Activated naive CD4-positive, alpha-beta T cell treated with anti-CD3 and anti-CD28 coated beads, Interleukin-2, amount 10 ng/mL, durations not matched to agents 7 days and 5 days (primary cell): ENCODE data around the gene CZIB.
"Not testable (repeated sequence)": the region's sequence is repeated elsewhere in the genome, so short reads cannot be mapped to it uniquely, and the experiment has no call there.

Experiments
- CTCF ChIA-PET: fragments of 350-600 bp; sonication (Branson Sonifier 250); formaldehyde crosslinking; loops from one replicate; lab custom pipeline; 2021; ENCODE audit warnings: antibody characterized with exemption; lab: Charles Lee
- DNase-seq: peaks from one replicate; pipeline ENCODE4 v3.0.0-alpha.2; 2020
- H3K27ac Mint-ChIP-seq: one replicate; pipeline ENCODE4 v1.8.0; 2021; ENCODE audit warnings: mild to moderate bottlenecking, moderate library complexity, mixed read lengths
- H3K27me3 Mint-ChIP-seq: one replicate; pipeline ENCODE4 v1.8.0; 2021; ENCODE audit warnings: mild to moderate bottlenecking, mixed read lengths
- H3K36me3 Mint-ChIP-seq: one replicate; pipeline ENCODE4 v1.8.0; 2021; ENCODE audit warnings: mixed read lengths
- H3K4me1 Mint-ChIP-seq: one replicate; pipeline ENCODE4 v1.8.0; 2021; ENCODE audit warnings: mixed read lengths
- H3K4me3 Mint-ChIP-seq: one replicate; pipeline ENCODE4 v1.8.0; 2021; ENCODE audit warnings: mild to moderate bottlenecking, moderate library complexity, mixed read lengths
- H3K9me3 Mint-ChIP-seq: one replicate; pipeline ENCODE4 v1.8.0; 2021; ENCODE audit warnings: mixed read lengths

CZIB gene

GRCh38 chr1:53190210-53190611 is 30.2 kb downstream of the CZIB start:
- CTCF ChIA-PET, result interaction anchor here (0.7 to 1.5 kb wide), 2 partner anchors 10 to 11 kb away, joined by 3 to 6 read pairs; no protein-coding TSS in a partner anchor

GRCh38 chr1:53189061-53189460 is 31.4 kb downstream of the CZIB start:
- no peaks in the 10 kb centered on the region for H3K9me3 Mint-ChIP-seq
- H3K4me3 Mint-ChIP-seq, result no peak overlapping the region
- CTCF ChIA-PET, result interaction anchor here (1.5 kb wide), 1 partner anchor 10 kb away, joined by 6 read pairs; no protein-coding TSS in a partner anchor
- no peak overlapping the region for H3K27ac Mint-ChIP-seq
- H3K36me3 Mint-ChIP-seq, result no peaks in the 10 kb centered on the region
- H3K27me3 Mint-ChIP-seq, result peaks cover 6% of the 10 kb centered on the region
- DNase-seq, result no peak
- H3K4me1 Mint-ChIP-seq, result no peaks in the 10 kb centered on the region

More at GRCh38 chr1:53190210-53190611, 30.2 kb downstream of the CZIB start:
- Mint-ChIP-seq H3K4me1 (no peaks in the 10 kb centered on the region), H3K27ac (no peak overlapping the region), H3K4me3 (no peak overlapping the region), H3K9me3 (no peaks in the 10 kb centered on the region), H3K36me3 (no peaks in the 10 kb centered on the region), H3K27me3 (peaks cover 6% of the 10 kb centered on the region)
- no peak for DNase-seq

GRCh38 chr1:53188099-53188498 is 32.3 kb downstream of the CZIB start:
- no peak for DNase-seq
- Mint-ChIP-seq H3K9me3 (no peaks in the 10 kb centered on the region), H3K27me3 (peaks cover 6% of the 10 kb centered on the region), H3K4me3 (no peak overlapping the region), H3K4me1 (no peaks in the 10 kb centered on the region), H3K27ac (no peak overlapping the region), H3K36me3 (no peaks in the 10 kb centered on the region)
- CTCF ChIA-PET, result no interaction called here

GRCh38 chr1:53187401-53187800 is 33.0 kb downstream of the CZIB start:
- H3K27me3 Mint-ChIP-seq, result peaks cover 6% of the 10 kb centered on the region
- no peaks in the 10 kb centered on the region for H3K9me3 Mint-ChIP-seq
- H3K4me3 Mint-ChIP-seq, result no peak overlapping the region
- no peak for DNase-seq
- H3K36me3 Mint-ChIP-seq, result no peaks in the 10 kb centered on the region
- H3K4me1 Mint-ChIP-seq, result no peaks in the 10 kb centered on the region
- H3K27ac Mint-ChIP-seq, result no peak overlapping the region
- CTCF ChIA-PET, result interaction anchor here (1.2 to 2.1 kb wide), 5 partner anchors 7 to 282 kb away, joined by 3 to 15 read pairs (median 7); no protein-coding TSS in a partner anchor

DNA sequence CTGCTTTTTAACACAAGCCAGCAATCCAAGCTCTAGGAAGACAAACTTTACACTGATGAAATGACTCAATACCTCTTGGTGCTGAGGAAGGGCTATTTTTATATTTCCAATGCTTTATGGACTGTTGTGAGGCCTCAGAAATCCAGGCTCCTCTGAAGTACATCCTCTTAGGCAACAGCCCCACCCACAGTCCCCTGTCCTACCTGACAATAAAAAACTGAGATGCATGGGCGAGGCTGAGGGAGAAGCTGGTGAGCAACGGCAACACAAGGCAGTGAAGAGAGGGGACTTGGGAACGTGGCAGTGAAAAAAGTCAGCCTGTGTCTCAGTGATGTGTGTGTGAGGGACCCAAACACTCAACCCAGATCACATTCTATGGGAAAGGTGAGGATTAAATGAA is 33.9 kb downstream of the CZIB start:
- Mint-ChIP-seq H3K9me3 (no peaks in the 10 kb centered on the region), H3K4me1 (no peaks in the 10 kb centered on the region), H3K27me3 (peaks cover 7% of the 10 kb centered on the region), H3K36me3 (no peaks in the 10 kb centered on the region), H3K4me3 (no peak overlapping the region), H3K27ac (no peak overlapping the region)
- no peak for DNase-seq
- CTCF ChIA-PET, result interaction anchor here (0.8 to 2.2 kb wide), 10 partner anchors 8 to 382 kb away, joined by 3 to 15 read pairs (median 4); no protein-coding TSS in a partner anchor

DNA sequence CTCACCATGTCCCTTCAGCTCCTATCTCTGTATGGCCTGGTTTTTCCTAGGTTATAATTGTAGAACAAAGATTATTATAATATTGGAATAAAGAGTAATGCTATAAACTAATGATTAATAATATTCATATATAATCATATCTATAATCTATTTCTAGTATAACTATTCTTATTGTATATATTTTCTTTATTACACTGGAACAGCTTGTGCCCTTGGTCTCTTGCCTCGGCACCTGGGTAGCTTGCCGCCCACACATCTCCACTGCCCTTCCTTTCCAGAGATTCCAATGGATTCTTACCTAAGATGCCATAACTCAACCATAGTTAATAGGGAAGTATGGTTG is 34.5 kb downstream of the CZIB start:
- H3K4me3 Mint-ChIP-seq, H3K9me3 Mint-ChIP-seq, H3K36me3 Mint-ChIP-seq, H3K4me1 Mint-ChIP-seq, DNase-seq, H3K27ac Mint-ChIP-seq: not testable (repeated sequence)
- CTCF ChIA-PET, result interaction anchor here (0.8 to 2.2 kb wide), 9 partner anchors 9 to 483 kb away, joined by 3 to 15 read pairs (median 4); no protein-coding TSS in a partner anchor
- peaks cover 12% of the 10 kb centered on the region for H3K27me3 Mint-ChIP-seq

- H3K9me3 Mint-ChIP-seq, result no peaks in the 10 kb centered on the region
Measured at GRCh38 chr1:53183095-53183990, 37.1 kb downstream of the CZIB start.

DNA sequence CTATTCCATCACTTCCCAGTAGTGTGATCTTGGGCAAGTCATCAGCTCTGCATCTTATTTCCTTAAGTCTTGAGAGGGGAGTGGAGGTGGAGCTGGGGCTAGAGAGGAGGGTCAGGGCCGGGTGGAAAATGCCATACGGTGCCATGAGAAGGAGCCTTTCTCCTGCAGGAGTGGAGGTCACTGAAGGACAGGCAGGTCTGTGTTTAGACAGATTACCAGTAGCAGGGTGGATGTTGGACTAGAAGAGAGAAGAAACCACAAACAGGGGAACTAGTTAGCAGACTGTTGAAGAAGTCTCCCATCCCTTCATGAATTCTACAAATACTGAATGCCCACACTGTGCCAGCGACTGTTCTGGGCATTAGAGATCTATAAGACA is 37.7 kb downstream of the CZIB start:
- H3K27me3 Mint-ChIP-seq, result peaks cover 30% of the 10 kb centered on the region

More at GRCh38 chr1:53183095-53183990, 37.1 kb downstream of the CZIB start:
- H3K4me1 Mint-ChIP-seq, result no peaks in the 10 kb centered on the region
- no peak overlapping the region for H3K27ac Mint-ChIP-seq
- no peaks in the 10 kb centered on the region for H3K36me3 Mint-ChIP-seq
- no peak overlapping the region for H3K4me3 Mint-ChIP-seq
- H3K27me3 Mint-ChIP-seq, result peaks cover 30% of the 10 kb centered on the region
- CTCF ChIA-PET, result interaction anchor here (0.8 to 3.5 kb wide), 7 partner anchors 9 to 485 kb away, joined by 4 to 18 read pairs (median 5); partner anchors contain the start of genes COA7 and ECHDC2
- DNase-seq, result no peak

DNA sequence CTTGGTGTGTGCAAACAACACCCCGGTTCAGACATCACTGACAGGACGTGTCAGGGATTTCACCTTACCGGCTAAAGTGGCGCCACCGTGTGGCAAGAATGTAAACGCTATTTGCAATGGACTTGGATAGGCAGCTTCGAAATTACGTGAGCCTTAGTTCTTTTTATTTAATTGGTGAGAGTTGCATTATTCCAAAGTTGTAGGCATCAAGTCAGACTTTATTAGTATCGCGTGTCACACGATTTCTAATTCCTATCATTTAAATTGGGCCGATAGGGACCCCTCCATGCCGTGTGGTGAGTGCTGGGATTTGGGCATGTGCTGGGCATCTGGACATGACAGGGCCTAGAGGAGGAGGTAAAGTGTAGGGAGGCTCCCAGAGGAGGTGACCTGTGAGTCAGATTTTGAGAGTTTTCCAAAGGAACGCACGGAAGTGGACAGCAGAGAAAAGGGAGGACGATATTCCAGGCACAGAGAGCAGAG is 38.3 kb downstream of the CZIB start:
- DNase-seq, result peak; percentile 89
- CTCF ChIA-PET, result interaction anchor here (1.1 to 3.5 kb wide), 7 partner anchors 8 to 339 kb away, joined by 3 to 18 read pairs (median 5); partner anchors contain the start of genes ECHDC2 and ZYG11A
- H3K27ac Mint-ChIP-seq, result no peak overlapping the region
- no peak overlapping the region for H3K4me3 Mint-ChIP-seq
- no peaks in the 10 kb centered on the region for H3K36me3 Mint-ChIP-seq
- H3K27me3 Mint-ChIP-seq, result peaks cover 30% of the 10 kb centered on the region
- H3K9me3 Mint-ChIP-seq, result no peaks in the 10 kb centered on the region
- no peaks in the 10 kb centered on the region for H3K4me1 Mint-ChIP-seq

More for the DNA sequence above, 37.7 kb downstream of the CZIB start:
- no peak overlapping the region for H3K27ac Mint-ChIP-seq
- DNase-seq, result no peak
- H3K4me1 Mint-ChIP-seq, result no peaks in the 10 kb centered on the region
- no peaks in the 10 kb centered on the region for H3K36me3 Mint-ChIP-seq
- H3K9me3 Mint-ChIP-seq, result no peaks in the 10 kb centered on the region
- CTCF ChIA-PET, result interaction anchor here (1.1 to 3.5 kb wide), 7 partner anchors 9 to 484 kb away, joined by 3 to 18 read pairs (median 5); partner anchors contain the start of genes COA7 and ECHDC2
- no peak overlapping the region for H3K4me3 Mint-ChIP-seq

DNA sequence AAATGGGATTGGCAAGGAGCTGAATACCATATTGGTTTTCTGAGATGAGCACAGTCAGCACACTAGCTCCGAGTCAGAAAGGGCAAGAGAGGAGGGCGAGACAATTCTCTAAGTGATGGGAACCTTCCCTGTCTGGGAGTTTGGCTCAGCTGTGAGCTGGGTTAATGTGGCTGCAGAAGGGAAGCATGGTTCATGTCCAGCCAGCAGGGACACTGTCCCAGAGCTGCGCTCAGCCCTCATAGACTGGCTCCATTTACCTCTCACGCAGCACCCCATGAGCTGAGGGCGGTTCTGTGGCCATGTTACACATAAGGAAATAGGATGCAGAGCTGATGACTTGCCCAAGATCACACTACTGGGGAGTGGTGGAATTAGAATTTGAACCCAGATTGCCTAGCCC is 39.5 kb downstream of the CZIB start:
- DNase-seq, result no peak
- Mint-ChIP-seq H3K36me3 (no peaks in the 10 kb centered on the region), H3K4me3 (no peak overlapping the region), H3K27me3 (peaks cover 36% of the 10 kb centered on the region), H3K4me1 (no peaks in the 10 kb centered on the region), H3K9me3 (no peaks in the 10 kb centered on the region), H3K27ac (no peak overlapping the region)
- CTCF ChIA-PET, result interaction anchor here (0.7 to 1.6 kb wide), 8 partner anchors 9 to 338 kb away, joined by 3 to 7 read pairs (median 4); partner anchors contain the start of genes ECHDC2 and ZYG11A

- peaks cover 36% of the 10 kb centered on the region for H3K27me3 Mint-ChIP-seq
- H3K9me3 Mint-ChIP-seq, result no peaks in the 10 kb centered on the region
- H3K36me3 Mint-ChIP-seq, result no peaks in the 10 kb centered on the region
- CTCF ChIA-PET, result interaction anchor here (0.8 to 1.6 kb wide), 5 partner anchors 9 to 275 kb away, joined by 3 to 7 read pairs (median 6); partner anchors contain the start of gene ECHDC2
- no peaks in the 10 kb centered on the region for H3K4me1 Mint-ChIP-seq
- H3K27ac Mint-ChIP-seq, result no peak overlapping the region
- no peak for DNase-seq
- H3K4me3 Mint-ChIP-seq, result no peak overlapping the region
Measured at GRCh38 chr1:53180226-53180625, 40.2 kb downstream of the CZIB start.

- no peaks in the 10 kb centered on the region for H3K9me3 Mint-ChIP-seq
- no peak for DNase-seq
- CTCF ChIA-PET, result interaction anchor here (0.8 to 1.5 kb wide), 2 partner anchors 8 to 9 kb away, joined by 3 to 5 read pairs; no protein-coding TSS in a partner anchor
- H3K27ac Mint-ChIP-seq, result no peak overlapping the region
- no peak overlapping the region for H3K4me3 Mint-ChIP-seq
- peaks cover 6% of the 10 kb centered on the region for H3K4me1 Mint-ChIP-seq
- no peaks in the 10 kb centered on the region for H3K36me3 Mint-ChIP-seq
- peaks cover 51% of the 10 kb centered on the region for H3K27me3 Mint-ChIP-seq
Measured at GRCh38 chr1:53176452-53177208, 43.8 kb downstream of the CZIB start.

DNA sequence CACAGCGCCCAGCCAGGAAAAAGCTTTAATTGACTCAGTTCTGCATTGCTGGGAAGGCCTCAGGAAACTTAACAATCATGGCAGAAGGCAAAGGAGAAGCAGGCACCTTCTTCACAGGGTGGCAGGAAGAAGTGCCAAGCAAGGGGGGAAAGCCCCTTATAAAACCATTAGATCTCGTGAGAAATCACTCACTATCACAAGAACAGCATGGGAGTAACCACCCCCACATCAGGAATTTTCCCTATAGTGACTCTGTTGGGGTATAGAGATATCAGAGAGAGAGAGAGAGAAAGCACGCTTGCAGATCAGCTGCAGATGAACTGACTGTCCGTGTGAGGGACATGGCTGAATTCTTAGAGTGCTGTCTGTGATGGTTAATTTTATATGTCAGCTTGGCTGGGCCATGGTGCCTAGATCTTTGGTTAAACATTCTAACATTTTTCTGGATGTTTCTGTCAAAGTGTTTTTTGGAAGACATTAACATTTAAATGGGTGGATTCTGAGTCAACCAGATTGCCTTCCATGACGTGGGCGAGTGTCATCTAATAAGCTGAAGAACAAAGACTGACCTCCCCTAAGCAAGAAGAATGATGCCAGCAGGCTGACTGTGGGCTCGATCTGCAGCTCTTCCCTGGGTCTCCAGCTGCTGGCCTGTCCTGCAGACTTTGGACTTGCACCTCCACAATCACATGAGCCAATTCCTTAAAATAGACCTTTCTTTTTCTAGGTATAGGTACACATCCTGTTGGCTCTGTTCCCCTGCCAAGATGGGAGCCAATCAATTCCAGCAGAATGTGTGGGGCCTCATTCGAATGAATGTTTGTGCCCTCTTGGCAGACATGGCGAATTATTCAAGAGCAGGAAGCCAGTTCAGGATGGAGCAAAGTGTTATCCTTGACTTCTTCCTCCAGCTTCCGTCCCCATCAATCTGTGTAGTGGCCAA is 45.2 kb downstream of the CZIB start:
- H3K4me1 Mint-ChIP-seq, result peaks cover 6% of the 10 kb centered on the region
- CTCF ChIA-PET, result interaction anchor here (0.6 to 1.5 kb wide), 3 partner anchors 9 to 92 kb away, joined by 3 to 6 read pairs (median 5); no protein-coding TSS in a partner anchor
- no peaks in the 10 kb centered on the region for H3K9me3 Mint-ChIP-seq
- no peak overlapping the region for H3K27ac Mint-ChIP-seq
- H3K27me3 Mint-ChIP-seq, result peaks cover 38% of the 10 kb centered on the region
- no peak overlapping the region for H3K4me3 Mint-ChIP-seq
- no peak for DNase-seq
- H3K36me3 Mint-ChIP-seq, result no peaks in the 10 kb centered on the region
